A673 (cell line): ENCODE results near the gene CASZ1. TPM values are rescaled to one million over a fixed set of nuclear protein-coding genes. Genes with fewer than 3 reads are reported as not detected.

Experiments
- BruUV-seq: library from RNA; stranded (reverse); fragments of 400-500 nt; replicated peaks from 2 replicates; lab custom pipeline; 2021; lab: Mats Ljungman, UMichigan
- CTCF ChIA-PET: fragments of 300-600 bp; sonication (Branson Sonifier 250); formaldehyde crosslinking; loops from one replicate; lab custom pipeline; 2022; ENCODE audit warnings: antibody characterized with exemption; lab: Charles Lee
- POLR2A ChIA-PET: fragments of 300-600 bp; sonication (Branson Sonifier 250); formaldehyde crosslinking; loops from one replicate; lab custom pipeline; 2022; ENCODE audit warnings: antibody characterized with exemption; ENCODE audit not compliant: low non-redundant PET; lab: Charles Lee
- DNase-seq: peaks from one replicate; pipeline ENCODE4 v3.0.0-alpha.2; 2015; ENCODE audit warnings: low spot score
- H3K27ac ChIP-seq: fragments of 200-600 bp; sonication (generic); 2 replicates; pipeline ENCODE4 v1.5.1; 2016; ENCODE audit warnings: mixed run types, low read depth, mild to moderate bottlenecking, mixed read lengths, antibody characterized with exemption, low read length; ENCODE audit not compliant: poor library complexity, severe bottlenecking
- H3K27me3 ChIP-seq: fragments of 200-600 bp; sonication (generic); replicated peaks from 2 replicates; pipeline ENCODE4 v1.6.1; 2017; ENCODE audit warnings: mixed run types, low read depth, mild to moderate bottlenecking, mixed read lengths, antibody characterized with exemption, low read length; ENCODE audit not compliant: insufficient read depth, poor library complexity
- H3K36me3 ChIP-seq: fragments of 200-600 bp; sonication (generic); 2 replicates; pipeline ENCODE4 v1.6.1; 2016; ENCODE audit warnings: mixed run types, mild to moderate bottlenecking, mixed read lengths, antibody characterized with exemption, low read length; ENCODE audit not compliant: insufficient read depth, poor library complexity, severe bottlenecking
- H3K4me1 ChIP-seq: fragments of 200-600 bp; sonication (generic); 2 replicates; pipeline ENCODE4 v1.6.1; 2017; ENCODE audit warnings: mixed run types, mild to moderate bottlenecking, mixed read lengths, antibody characterized with exemption, low read length; ENCODE audit not compliant: insufficient read depth, poor library complexity, severe bottlenecking
- H3K4me3 ChIP-seq: fragments of 200-600 bp; sonication (generic); 2 replicates; pipeline ENCODE4 v1.5.1; 2016; ENCODE audit warnings: low read depth, mixed run types, mild to moderate bottlenecking, mixed read lengths, low read length; ENCODE audit not compliant: poor library complexity, severe bottlenecking
- H3K9me3 ChIP-seq: fragments of 200-600 bp; sonication (generic); 2 replicates; pipeline ENCODE4 v1.6.1; 2016; ENCODE audit warnings: mixed run types, low read depth, mild to moderate bottlenecking, mixed read lengths, antibody characterized with exemption, low read length; ENCODE audit not compliant: poor library complexity, severe bottlenecking
- CTCF ChIP-seq: fragments of 300-800, 200-600 bp; sonication (generic); conservative IDR thresholded peaks from 2 replicates; pipeline ENCODE4 v1.5.1; 2017; ENCODE audit warnings: low read depth, mild to moderate bottlenecking, antibody characterized with exemption, low read length, moderate library complexity, mixed read lengths
- EZH2 ChIP-seq: fragments of 200-600 bp; sonication (generic); IDR thresholded peaks from 2 replicates; pipeline ENCODE4 v1.6.1; 2017; ENCODE audit warnings: borderline replicate concordance, low read depth, mild to moderate bottlenecking, mixed read lengths, antibody characterized with exemption, low read length; ENCODE audit not compliant: poor library complexity, severe bottlenecking
- intact Hi-C: fragments of 100-400 bp; cut with micrococcal nuclease; formaldehyde crosslinking; loops from one replicate; pipeline ENCODE4 v1.10.0; 2022; ENCODE audit not compliant: unreplicated experiment
- total RNA-seq: library from RNA; stranded (reverse); gene quantifications from 2 replicates; pipeline ENCODE4 v1.2.3, GENCODE V29; 2021

The CASZ1 gene
- total RNA-seq, 1 experiment from 2014 or later: 1.9 TPM

- no TSS peak for BruUV-seq
- CTCF ChIA-PET: no interaction called here
- H3K9me3 ChIP-seq: no peaks in the 10 kb centered on the region
- POLR2A ChIA-PET: no interaction called here
- no peaks in the 10 kb centered on the region for H3K4me1 ChIP-seq
- H3K27me3 ChIP-seq: no peaks in the 10 kb centered on the region
- H3K27ac ChIP-seq: no peak overlapping the region
- intact Hi-C loops: no loop called here
- no peak for DNase-seq
- TF ChIP-seq CTCF: no peak
- no peak for TF ChIP-seq EZH2
- no peak overlapping the region for H3K4me3 ChIP-seq
- H3K36me3 ChIP-seq: no peaks in the 10 kb centered on the region
These were observed 19.4 kb upstream of the CASZ1 start for GRCh38 chr1:10815858-10816195.

- no peak overlapping the region for H3K27ac ChIP-seq
- no peak for TF ChIP-seq CTCF
- TF ChIP-seq EZH2: no peak
- POLR2A ChIA-PET: no interaction called here
- intact Hi-C loops: no loop called here
- H3K36me3 ChIP-seq: no peaks in the 10 kb centered on the region
- CTCF ChIA-PET: no interaction called here
- no peak for DNase-seq
- H3K4me1 ChIP-seq: no peaks in the 10 kb centered on the region
- H3K4me3 ChIP-seq: no peak overlapping the region
- H3K27me3 ChIP-seq: no peaks in the 10 kb centered on the region
- H3K9me3 ChIP-seq: no peaks in the 10 kb centered on the region
- no TSS peak for BruUV-seq
These were observed 18.8 kb upstream of the CASZ1 start for GRCh38 chr1:10814976-10815857.

- Histone ChIP-seq H3K27me3 (no peaks in the 10 kb centered on the region), H3K9me3 (no peaks in the 10 kb centered on the region), H3K4me1 (no peaks in the 10 kb centered on the region), H3K36me3 (no peaks in the 10 kb centered on the region), H3K4me3 (no peak overlapping the region), H3K27ac (no peak overlapping the region)
- BruUV-seq: no TSS peak
- CTCF ChIA-PET: no interaction called here
- intact Hi-C loops: no loop called here
- TF ChIP-seq CTCF (no peak), EZH2 (no peak)
- DNase-seq: no peak
- POLR2A ChIA-PET: no interaction called here
These were observed 17.9 kb upstream of the CASZ1 start for GRCh38 chr1:10814312-10814711.
